GM21381 (cell line): Measurements from ENCODE around the gene NT5C1A.

ENCODE experiments used
- ATAC-seq: cut with Tn5 transposase; IDR thresholded peaks from one replicate; pipeline ENCODE4 v1.9.1; 2021; ENCODE audit warnings: mild to moderate bottlenecking, moderate library complexity; ENCODE audit not compliant: unreplicated experiment

Gene NT5C1A

GRCh38 chr1:39671793-39672550 is at the start of gene NT5C1A:
Gene NT5C1A (minus strand): TSS chr1:39672107. CDS start chr1:39672038, 69 bp downstream.
- ATAC-seq, result no peak

GRCh38 chr1:39721664-39722063 is 49.8 kb upstream of the NT5C1A start:
- no peak for ATAC-seq

- no peak for ATAC-seq
These were observed 48.4 kb upstream of the NT5C1A start for GRCh38 chr1:39720094-39720999.

GRCh38 chr1:39717809-39718208 is 45.9 kb upstream of the NT5C1A start:
- ATAC-seq, result no peak

- ATAC-seq, result no peak
These were observed 41.6 kb upstream of the NT5C1A start for GRCh38 chr1:39713557-39713956.

GRCh38 chr1:39711966-39712340 is 40.0 kb upstream of the NT5C1A start:
- ATAC-seq, result no peak

- ATAC-seq, result no peak
These were observed 39.4 kb upstream of the NT5C1A start for GRCh38 chr1:39711104-39711965.

GRCh38 chr1:39707506-39707905 is 35.6 kb upstream of the NT5C1A start:
- no peak for ATAC-seq

GRCh38 chr1:39704757-39705156 is 32.9 kb upstream of the NT5C1A start:
- no peak for ATAC-seq

- ATAC-seq, result no peak
These were observed 29.1 kb upstream of the NT5C1A start for GRCh38 chr1:39701049-39701439.

GRCh38 chr1:39700348-39700747 is 28.4 kb upstream of the NT5C1A start:
- no peak for ATAC-seq

GRCh38 chr1:39699419-39699818 is 27.5 kb upstream of the NT5C1A start:
- no peak for ATAC-seq

- no peak for ATAC-seq
These were observed 26.7 kb upstream of the NT5C1A start for GRCh38 chr1:39698568-39698967.

GRCh38 chr1:39696448-39696847 is 24.5 kb upstream of the NT5C1A start:
- ATAC-seq, result no peak

- no peak for ATAC-seq
These were observed 23.1 kb upstream of the NT5C1A start for GRCh38 chr1:39695016-39695415.

GRCh38 chr1:39694026-39694425 is 22.1 kb upstream of the NT5C1A start:
- no peak for ATAC-seq

GRCh38 chr1:39692152-39693074 is 20.5 kb upstream of the NT5C1A start:
- no peak for ATAC-seq

GRCh38 chr1:39691383-39692151 is 19.7 kb upstream of the NT5C1A start, which contains the start of gene HPCAL4:
Gene HPCAL4 (minus strand): TSS chr1:39691433. CDS start chr1:39684603, 6,830 bp downstream.
- ATAC-seq, result peak; percentile 85

GRCh38 chr1:39690794-39691382 is 19.0 kb upstream of the NT5C1A start:
- ATAC-seq, result no peak
